HG03457 (cell line): ENCODE data around the gene DAPK1.

Experiments
- ATAC-seq: cut with Tn5 transposase; IDR thresholded peaks from one replicate; pipeline ENCODE4 v1.9.1; 2021; ENCODE audit warnings: moderate number of reproducible peaks; ENCODE audit not compliant: unreplicated experiment

Gene DAPK1

GRCh38 chr9:87587864-87588263, 90.2 kb downstream of the DAPK1 start:
- ATAC-seq: no peak

- no peak for ATAC-seq
Observed at GRCh38 chr9:87588339-87588738, 90.7 kb downstream of the DAPK1 start.

- ATAC-seq: no peak
Observed at GRCh38 chr9:87590996-87591395, 93.3 kb downstream of the DAPK1 start.

GRCh38 chr9:87592554-87593358, 95.1 kb downstream of the DAPK1 start:
- ATAC-seq: no peak

DNA sequence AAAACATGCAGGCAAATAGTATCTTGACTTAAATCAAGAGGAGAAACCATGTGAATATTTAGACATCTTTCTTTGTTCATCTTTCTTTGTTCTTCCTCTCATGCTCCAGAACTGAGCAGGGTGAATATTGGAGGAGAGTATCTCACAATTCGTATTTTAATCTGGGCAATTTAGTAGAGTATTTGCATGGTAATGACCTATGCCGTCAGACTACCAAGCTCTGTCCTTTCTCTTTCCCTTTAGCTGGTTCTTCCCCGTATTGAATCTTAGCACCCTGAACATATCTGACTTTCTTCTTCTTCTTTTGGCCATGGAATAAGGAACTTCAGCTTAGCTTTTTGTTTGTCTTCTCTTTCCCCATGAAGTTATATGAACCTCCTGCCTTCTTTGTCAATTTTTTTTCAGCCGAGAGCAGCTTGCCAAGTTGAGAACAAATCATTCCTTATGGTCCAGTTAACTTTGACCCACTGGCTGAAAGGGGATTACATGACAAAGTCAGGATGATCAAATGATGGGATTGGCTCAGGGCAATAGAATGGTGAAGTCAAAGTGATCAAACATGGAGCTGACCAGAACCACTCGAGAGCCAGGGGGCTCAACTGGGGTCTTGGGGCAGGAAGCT, 95.8 kb downstream of the DAPK1 start:
- ATAC-seq: no peak

DNA sequence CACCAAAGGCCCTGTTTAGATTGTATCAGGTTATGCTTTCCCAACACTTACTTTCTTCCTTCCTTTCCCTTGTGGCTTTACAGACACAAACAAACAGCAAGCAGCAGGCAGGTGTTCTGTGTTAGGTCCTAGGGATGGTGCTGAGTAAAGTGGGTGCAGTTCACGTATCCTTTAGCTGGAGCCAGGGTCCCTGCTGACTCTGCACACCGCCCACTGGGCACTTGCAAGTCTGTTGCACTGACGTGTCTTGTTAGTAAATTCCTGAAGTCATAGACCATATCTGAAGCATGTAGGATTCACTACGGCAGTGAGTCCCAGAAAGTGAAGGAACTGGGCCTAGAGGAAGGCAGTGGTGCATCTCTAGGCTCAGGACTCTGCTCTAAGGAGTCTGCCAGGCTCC, 96.5 kb downstream of the DAPK1 start:
- no peak for ATAC-seq

DNA sequence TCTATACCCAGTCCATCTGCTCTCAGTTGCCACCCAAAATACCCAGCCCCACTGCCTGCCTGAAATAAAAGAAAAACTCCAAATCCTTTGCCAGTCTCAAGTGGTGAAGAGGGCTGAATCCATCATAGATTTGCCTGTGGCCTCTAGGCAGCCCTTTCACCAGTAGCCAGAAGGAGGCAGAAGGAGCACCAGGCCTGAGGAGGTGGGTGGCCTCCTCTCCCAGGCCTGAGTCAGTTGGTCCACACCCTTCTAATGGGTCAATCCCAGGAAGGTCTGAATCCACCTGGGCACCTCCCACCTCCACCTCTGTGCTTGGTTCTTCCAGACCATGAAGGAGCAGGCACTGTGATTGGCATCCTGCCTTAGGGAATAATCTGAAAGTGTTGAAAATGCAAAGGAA, 97.0 kb downstream of the DAPK1 start:
- no peak for ATAC-seq

DNA sequence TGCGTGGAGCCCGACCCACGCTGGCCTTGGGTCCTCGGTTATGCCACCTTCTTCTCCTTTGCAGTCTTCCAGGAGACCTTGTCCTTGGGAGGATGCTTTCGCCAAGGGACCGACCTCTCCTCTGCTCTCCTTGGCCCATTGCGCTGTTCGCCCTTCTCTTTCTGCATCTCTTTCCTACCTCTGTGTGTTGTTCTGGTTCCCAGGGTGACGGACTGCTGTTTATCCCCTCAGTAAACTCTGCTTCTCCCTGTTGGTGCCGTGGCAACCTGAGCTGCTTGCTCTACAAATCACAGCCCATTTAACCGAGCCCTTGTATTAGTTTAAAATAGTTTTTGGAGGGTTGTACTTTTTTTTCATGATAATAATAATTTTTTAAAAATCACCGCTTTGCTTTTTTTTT, 97.9 kb downstream of the DAPK1 start:
- ATAC-seq: no peak

GRCh38 chr9:87596862-87597261, 99.2 kb downstream of the DAPK1 start:
- ATAC-seq: no peak

GRCh38 chr9:87597710-87598443, 100.2 kb downstream of the DAPK1 start:
- ATAC-seq: no peak

- ATAC-seq: no peak
Observed at GRCh38 chr9:87599901-87600610, 102.4 kb downstream of the DAPK1 start.

- no peak for ATAC-seq
Observed at GRCh38 chr9:87601176-87601575, 103.5 kb downstream of the DAPK1 start.

- ATAC-seq: no peak
Observed at GRCh38 chr9:87601595-87601994, 103.9 kb downstream of the DAPK1 start.

GRCh38 chr9:87602933-87603643, 105.4 kb downstream of the DAPK1 start:
- no peak for ATAC-seq

GRCh38 chr9:87603854-87604490, 106.3 kb downstream of the DAPK1 start:
- ATAC-seq: no peak

GRCh38 chr9:87604886-87605588, 107.4 kb downstream of the DAPK1 start:
- ATAC-seq: no peak

- ATAC-seq: no peak
Observed at GRCh38 chr9:87605676-87606075, 108.0 kb downstream of the DAPK1 start.

GRCh38 chr9:87606841-87607521, 109.3 kb downstream of the DAPK1 start:
- ATAC-seq: no peak

GRCh38 chr9:87607859-87608258, 110.2 kb downstream of the DAPK1 start:
- no peak for ATAC-seq
